Inflammatory macrophage treated with lipopolysaccharide for 4 hours (primary cell): ENCODE results near the gene STK40.

Experiments
- DNase-seq: peaks from one replicate; pipeline ENCODE4 v3.0.0-alpha.2; 2020

The STK40 gene

GRCh38 chr1:36385410-36386264 is at the start of gene STK40:
Gene STK40, minus strand, starts transcription at chr1:36385924. Its CDS starts 24,592 bp downstream, at chr1:36361332.
- DNase-seq, result peak; percentile 99

DNA sequence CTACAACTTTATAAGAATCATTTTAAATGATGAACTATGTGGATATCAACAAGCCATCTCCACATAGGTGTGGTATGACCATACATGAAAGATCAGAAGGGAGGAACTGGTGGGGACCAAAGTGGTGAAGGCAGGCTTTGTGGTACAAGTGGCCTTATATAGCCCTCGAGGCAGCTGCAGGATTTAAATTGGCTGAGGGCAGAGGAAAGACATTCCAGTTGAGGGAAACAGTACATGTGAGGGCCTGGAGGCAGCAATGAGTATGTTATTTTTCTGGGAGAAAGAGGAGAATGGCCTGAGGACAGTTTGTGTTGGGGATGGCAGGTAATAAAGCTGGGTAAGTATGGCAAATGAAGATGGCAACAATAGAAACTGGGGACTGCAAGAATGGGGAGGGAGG is 47.4 kb upstream of the STK40 start:
- DNase-seq, result no peak

DNA sequence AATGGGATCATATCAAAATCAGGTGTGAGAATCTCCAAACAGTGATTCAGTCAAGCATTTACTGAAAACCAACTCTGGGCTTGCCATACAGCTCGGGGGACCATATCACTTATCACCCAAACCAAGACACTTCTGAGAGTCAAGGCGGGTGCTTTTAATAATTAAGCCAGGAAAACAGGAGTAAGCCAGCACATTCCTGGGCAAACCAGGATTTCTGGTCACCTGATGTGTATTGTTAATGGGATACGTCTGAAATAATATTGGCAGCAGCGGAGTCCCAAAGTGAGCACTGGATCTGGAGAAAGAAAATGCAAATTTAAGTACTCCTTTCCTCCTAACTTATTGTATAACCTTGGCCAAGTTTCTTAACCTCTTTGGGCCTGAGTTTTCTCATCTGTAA is 46.9 kb upstream of the STK40 start:
- DNase-seq, result no peak

DNA sequence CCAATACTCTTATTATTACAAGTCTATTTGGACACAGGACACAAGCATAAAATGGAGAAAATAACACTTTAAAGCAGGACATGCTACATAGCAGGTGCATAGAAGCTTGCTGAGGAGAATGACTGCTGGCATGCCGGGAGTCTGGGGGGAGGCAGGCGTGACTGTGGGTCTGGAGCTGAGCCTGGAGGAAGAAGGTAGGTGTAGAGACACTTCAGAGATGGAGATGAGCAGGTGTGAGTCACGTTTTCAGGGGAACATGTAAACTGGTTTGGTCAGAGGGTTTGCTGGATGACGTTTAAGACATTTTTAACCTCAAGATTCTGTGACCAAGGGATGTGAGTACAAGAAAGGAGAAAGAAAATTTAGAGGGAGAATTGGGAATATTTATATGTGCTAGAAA is 40.1 kb upstream of the STK40 start:
- no peak for DNase-seq

- DNase-seq, result no peak
Measured at GRCh38 chr1:36421649-36422048, 35.9 kb upstream of the STK40 start.

DNA sequence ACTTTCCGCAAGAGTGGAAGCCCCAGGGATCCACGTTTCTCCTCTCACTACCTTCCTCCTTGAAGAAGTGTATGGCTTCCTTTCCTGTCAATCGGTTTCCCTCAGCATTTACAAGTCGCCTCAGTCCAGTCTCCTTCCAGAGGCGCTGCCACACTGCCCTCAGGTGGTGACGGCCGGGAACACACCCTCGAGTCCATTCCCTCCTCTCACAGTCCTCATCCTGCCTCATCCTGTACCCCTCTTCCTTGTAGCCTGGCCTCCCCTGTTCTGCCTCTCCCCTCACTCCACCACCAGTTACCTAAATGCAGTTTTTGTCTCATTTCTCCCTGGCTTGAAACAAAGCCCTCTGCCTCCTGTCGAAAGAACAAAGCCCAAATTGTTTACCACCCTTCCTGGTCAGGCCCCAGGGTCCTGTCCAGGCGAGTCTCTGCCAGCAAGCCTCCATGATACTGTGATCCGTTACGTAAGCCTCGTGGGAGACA is 35.2 kb upstream of the STK40 start:
- DNase-seq, result peak; percentile 91

- peak; percentile 3 for DNase-seq
Measured at GRCh38 chr1:36420409-36420808, 34.7 kb upstream of the STK40 start.

GRCh38 chr1:36419569-36419968 is 33.8 kb upstream of the STK40 start:
- DNase-seq, result no peak

DNA sequence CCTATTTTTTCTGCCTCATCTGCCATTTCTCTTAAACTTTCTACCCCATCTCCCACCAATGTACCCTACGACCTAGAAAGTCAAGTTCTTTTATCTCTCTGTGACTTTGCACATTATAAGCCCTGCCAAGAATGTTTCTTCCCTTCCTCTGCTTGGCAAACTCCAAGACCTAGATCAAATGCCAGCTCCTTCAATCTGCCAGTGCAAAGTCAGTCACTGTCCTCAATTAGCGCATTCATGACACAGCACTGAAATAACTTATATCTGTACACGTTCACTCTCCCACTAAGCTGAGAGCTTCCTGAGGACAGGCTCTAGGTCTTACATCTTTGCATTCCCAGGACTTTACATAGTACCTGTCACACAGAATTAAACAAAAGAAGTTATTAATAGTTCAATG is 33.4 kb upstream of the STK40 start:
- no peak for DNase-seq

DNA sequence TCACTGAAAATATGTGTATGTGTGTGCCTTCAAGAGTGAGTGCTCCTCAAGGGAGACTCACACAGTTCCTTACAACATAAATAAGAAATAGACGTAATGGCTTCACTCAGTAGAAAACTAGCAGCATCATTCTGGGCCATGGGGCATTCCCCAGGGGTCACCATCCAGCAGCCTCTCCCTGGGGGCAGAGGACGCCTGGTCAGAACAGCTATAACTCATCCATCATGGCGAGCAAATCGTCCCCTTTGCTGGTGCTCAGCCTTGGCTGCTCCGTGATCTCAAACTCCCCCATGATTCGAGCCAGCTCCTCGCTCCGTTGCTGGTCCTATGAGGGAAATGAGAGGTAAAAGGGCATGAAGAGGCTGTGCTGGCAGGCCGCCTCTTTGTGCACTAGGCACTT is 32.2 kb upstream of the STK40 start:
- no peak for DNase-seq

DNA sequence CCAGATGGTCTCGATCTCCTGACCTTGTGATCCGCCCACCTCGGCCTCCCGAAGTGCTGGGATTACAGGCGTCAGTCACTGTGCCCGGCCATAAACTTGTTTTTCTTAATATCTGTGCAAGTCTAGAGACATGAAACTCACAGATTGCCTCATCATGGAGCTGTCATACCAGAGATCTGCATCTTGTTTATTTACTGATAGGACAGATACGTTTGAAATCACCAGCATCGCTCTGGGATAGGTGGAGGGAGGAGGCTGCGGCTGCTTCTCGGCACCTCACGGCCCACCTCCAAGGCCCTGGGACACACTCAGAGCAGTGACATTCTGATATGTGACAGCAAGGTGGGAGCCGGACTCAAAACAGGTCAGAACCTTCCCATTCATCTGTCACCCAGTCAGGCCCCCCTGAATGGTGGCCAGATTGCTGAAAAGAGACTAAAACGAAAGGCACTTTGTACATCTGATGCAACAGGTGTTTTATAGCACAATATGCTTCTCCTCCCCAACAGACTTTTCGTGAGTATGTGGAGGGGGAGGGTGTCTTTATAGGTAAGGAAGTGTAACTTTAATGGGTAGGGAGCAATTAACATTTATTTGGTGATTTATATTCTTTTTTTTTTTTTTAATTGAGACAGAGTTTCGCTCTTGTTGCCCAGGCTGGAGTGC is 30.1 kb upstream of the STK40 start:
- DNase-seq, result no peak

GRCh38 chr1:36414384-36414783 is 28.7 kb upstream of the STK40 start:
- DNase-seq, result no peak

DNA sequence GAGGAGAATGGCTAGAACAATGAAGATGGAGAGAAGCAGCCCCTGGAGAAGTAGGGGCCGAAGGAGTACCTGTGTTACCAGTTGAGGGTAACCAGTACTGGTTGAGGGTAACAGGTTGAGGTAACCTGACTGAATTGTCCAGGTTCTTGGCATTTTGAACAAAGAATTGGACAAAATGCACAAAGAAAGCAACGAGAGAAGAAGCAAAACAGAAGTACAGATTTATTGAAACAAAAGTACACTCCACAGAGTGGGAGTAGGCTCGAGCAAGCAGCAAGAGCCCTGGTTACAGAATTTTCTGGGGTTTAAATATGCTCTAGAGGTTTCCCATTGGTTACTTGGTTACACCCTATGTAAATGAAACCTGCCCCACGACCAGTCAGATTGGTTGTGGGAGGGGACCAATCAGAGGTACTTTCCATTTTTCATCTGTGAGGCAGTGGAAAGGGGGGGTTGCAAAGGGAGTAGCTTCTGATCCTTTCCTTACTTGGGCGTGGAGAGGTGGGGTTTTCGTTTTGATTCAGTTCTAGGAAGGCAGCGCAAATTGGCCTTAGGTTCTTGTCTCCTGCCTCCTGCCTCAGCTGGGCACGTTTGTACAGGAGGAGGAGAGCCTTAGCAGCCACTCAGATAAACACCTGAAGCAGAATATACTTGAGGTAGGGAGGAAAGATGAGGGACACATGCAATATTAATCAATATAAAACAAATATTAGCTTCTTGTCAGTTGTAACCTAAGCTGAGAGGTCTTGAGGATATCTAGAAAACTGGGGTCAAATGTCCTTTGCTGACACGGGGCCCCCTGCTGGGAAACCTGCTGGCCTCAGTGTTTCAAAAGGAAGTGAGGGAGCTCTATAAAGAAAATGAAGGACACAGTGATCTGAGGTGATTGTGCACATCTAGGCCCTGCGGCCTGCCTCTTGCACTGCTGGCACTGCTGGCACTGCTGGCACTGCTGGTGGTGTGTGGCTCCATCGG is 26.2 kb upstream of the STK40 start:
- peak; percentile 86 for DNase-seq

GRCh38 chr1:36408479-36408878 is 22.8 kb upstream of the STK40 start:
- no peak for DNase-seq

- no peak for DNase-seq
Measured at GRCh38 chr1:36406440-36406839, 20.7 kb upstream of the STK40 start.

DNA sequence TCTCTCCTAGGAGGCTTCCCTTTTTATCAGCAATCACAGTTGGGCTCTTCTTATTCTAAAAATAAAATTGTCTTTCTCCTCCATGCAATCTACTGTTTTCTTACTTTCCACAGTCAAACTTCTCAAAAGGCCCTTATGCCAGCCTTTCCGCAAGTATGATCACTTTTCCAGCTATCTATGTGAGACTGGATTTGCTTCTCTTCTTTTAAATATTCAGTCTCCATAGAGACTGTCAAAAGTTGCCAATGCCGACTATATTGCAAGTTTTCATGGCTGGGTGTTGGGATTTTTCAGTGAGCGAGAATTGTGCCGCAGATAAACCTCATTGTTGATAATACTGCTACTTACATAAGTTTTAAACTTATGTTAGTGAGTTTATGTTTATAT is 16.8 kb upstream of the STK40 start:
- DNase-seq, result no peak

GRCh38 chr1:36401602-36402503 is 16.1 kb upstream of the STK40 start:
- no peak for DNase-seq

DNA sequence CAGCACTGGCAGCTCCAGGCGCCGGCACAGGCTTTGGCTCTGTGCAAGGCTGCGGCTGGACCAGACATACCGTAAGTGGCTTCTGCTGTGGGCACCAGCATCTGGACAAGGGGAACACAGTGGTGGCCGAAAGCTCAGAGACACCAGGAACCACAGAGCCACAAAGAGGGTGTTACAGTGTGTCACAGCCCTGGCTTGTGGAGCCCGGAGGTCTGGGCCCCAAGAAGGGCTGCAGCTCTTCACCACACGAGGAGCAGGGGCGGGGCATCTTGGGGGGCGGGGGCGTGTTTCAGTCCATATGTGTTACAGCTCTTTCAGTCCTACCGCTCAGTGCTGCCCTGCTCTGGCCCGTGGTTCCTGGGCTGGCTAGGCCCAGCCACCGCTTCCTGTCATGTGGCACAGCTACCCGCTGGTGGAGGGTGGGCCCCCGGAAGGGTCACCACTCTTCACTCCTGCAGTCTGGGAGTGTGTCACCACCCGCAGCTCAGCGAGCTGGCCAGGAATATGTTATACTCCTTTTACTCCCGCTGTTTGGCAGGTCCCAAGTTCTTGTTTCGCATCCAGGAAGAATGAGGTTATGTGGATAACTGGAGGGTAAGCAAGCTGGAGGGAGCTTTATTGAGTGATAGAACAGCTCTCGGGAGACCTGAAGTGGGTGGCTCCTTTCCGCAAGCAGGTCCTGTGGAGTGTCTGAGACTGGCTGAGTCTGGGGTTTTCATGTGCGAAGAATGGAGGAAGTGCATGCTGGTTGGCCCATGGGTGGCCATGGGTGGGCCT is 15.3 kb upstream of the STK40 start:
- peak; percentile 90 for DNase-seq

GRCh38 chr1:36400514-36400824 is 14.7 kb upstream of the STK40 start:
- DNase-seq, result no peak

DNA sequence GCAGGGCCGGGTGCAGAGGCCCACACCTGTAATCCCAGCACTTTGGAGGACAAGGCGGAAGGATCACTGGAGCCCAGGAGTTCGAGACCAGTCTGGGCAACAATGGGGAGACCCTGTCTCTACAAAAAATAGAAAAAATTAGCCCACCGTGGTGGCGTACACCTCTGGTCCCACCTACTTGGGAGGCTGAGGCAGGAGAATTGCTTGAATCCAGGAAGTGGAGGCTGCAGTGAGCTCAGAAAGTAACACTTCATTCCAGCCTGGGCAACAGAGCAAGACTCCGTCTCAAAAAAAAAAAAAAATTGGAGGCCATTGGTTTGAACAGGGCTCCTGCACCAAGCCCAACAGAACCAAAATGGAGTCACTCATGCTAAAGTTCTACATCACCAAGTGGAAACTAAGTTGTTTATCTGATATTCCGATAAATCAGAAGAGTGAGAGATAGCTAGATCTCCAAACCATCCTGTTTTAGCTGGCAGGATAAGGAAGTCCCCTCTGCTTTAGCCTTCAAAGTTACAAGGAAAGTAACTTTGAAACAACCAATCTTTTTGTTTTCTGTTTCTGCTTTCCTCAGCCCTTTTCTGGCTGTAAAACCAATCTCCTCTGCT is 12.8 kb upstream of the STK40 start:
- DNase-seq, result no peak
